ENCODE data around the gene SNX9. TPM values are rescaled to one million over a fixed set of nuclear protein-coding genes. Genes with fewer than 3 reads are reported as not detected.
"Not testable (repeated sequence)": the region's sequence is repeated elsewhere in the genome, so short reads cannot be mapped to it uniquely, and the experiment has no call there.

SNX9 gene
- total RNA-seq, 1 experiment from 2014 or later = 16.6 TPM

DNA sequence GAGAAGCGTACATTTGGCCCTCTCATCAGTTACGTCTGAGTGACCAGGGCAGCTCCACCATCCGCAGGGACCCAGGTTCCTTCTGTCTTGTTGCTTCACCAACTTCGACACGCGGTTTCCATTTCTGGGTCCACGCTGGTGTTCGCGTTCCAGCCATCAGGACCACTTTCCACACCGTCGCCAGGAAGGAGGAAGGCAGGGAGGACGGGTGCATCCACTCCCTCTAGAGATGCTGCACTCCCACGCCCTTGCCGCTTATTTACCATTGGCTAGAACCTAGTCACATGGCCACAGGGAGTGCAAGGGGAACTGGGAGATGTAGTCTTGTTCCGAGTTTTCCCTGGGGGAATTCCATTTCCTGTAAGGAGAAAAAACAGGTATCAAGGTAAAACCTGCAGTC, 33.2 kb upstream of the SNX9 start:
- DNase-seq = no peak
- no peak overlapping the region for H3K4me3 Mint-ChIP-seq (ENCODE audit: low read depth, unreplicated experiment)
- no peak overlapping the region for H3K27ac Mint-ChIP-seq (ENCODE audit: unreplicated experiment)
- H3K36me3 Mint-ChIP-seq (ENCODE audit: insufficient read depth, unreplicated experiment) = no peaks in the 10 kb centered on the region
- H3K4me1 Mint-ChIP-seq (ENCODE audit: low read depth, unreplicated experiment) = no peaks in the 10 kb centered on the region
- intact Hi-C loops (cut with micrococcal nuclease; ENCODE audit: unreplicated experiment) = loop anchor here (5.0 kb wide), 1 partner anchor 238 kb away; no protein-coding TSS in a partner anchor
- CTCF ChIA-PET = no interaction called here
- no peaks in the 10 kb centered on the region for H3K27me3 Mint-ChIP-seq (ENCODE audit: unreplicated experiment)
- BruUV-seq (replicated peaks) = no TSS peak
- TF ChIP-seq, protein P1, sequence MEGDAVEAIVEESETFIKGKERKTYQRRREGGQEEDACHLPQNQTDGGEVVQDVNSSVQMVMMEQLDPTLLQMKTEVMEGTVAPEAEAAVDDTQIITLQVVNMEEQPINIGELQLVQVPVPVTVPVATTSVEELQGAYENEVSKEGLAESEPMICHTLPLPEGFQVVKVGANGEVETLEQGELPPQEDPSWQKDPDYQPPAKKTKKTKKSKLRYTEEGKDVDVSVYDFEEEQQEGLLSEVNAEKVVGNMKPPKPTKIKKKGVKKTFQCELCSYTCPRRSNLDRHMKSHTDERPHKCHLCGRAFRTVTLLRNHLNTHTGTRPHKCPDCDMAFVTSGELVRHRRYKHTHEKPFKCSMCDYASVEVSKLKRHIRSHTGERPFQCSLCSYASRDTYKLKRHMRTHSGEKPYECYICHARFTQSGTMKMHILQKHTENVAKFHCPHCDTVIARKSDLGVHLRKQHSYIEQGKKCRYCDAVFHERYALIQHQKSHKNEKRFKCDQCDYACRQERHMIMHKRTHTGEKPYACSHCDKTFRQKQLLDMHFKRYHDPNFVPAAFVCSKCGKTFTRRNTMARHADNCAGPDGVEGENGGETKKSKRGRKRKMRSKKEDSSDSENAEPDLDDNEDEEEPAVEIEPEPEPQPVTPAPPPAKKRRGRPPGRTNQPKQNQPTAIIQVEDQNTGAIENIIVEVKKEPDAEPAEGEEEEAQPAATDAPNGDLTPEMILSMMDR (IDR thresholded peaks at IDR 0.05; ENCODE audit: unreplicated experiment) = no peak
- H3K9me3 Mint-ChIP-seq (ENCODE audit: low read depth, unreplicated experiment) = no peaks in the 10 kb centered on the region

DNA sequence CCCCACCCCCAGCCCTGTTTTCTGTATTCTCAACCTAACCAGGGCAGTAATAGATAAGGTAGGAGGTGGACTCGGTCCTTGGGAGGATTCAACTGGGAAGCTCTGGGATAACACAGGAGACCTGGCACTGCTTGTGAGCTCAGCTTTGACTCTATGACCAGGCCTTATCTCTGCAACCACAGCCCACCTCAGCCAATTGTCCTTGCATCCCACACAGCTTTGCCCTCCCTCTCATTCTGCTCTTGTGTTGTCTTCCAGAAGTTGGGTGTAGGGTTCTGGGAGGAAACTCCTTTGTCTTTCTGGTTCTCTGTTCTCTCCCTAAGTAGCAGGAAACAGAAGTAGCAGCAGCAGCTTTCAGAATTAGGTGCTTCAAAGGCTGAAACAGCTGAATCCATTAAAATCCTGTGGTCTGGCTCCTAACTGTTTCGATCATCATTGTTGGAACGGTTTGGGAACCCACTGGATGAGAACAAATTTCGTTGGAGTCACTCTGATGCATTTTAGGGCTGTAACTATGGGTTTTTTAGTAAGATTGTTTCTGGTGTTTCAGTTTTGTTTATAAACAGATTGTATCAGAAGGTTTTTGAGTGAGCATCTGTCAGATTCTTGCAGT, 32.4 kb upstream of the SNX9 start:
- Mint-ChIP-seq H3K27me3 (ENCODE audit: unreplicated experiment) (no peaks in the 10 kb centered on the region), H3K27ac (ENCODE audit: unreplicated experiment) (no peak overlapping the region), H3K36me3 (ENCODE audit: insufficient read depth, unreplicated experiment) (no peaks in the 10 kb centered on the region), H3K4me1 (ENCODE audit: low read depth, unreplicated experiment) (no peaks in the 10 kb centered on the region), H3K9me3 (ENCODE audit: low read depth, unreplicated experiment) (no peaks in the 10 kb centered on the region), H3K4me3 (ENCODE audit: low read depth, unreplicated experiment) (no peak overlapping the region)
- BruUV-seq (replicated peaks) = no TSS peak
- TF ChIP-seq, protein P1 (IDR thresholded peaks at IDR 0.05; ENCODE audit: unreplicated experiment) = no peak
- CTCF ChIA-PET = no interaction called here
- DNase-seq = no peak
- intact Hi-C loops (cut with micrococcal nuclease; ENCODE audit: unreplicated experiment) = no loop called here

DNA sequence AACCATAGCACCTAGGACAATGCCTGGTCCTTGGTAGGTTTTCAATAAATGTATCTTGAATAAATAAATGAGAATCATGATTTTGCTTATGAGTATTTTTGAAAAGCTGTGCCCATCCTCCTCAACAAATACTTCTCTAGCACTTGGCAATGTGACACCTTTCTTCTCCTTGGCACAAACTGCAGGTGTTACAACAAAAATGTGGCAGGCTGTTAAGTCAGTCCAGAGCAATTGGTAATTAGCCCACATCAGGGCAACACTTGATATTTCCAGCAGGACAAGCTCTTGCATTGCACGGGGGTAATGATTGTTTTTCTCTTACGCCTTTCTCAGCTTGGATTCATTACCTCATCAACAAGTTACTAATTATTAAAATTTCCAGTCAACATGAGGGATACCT, 31.6 kb upstream of the SNX9 start:
- no peaks in the 10 kb centered on the region for H3K36me3 Mint-ChIP-seq (ENCODE audit: insufficient read depth, unreplicated experiment)
- BruUV-seq (replicated peaks) = no TSS peak

DNA sequence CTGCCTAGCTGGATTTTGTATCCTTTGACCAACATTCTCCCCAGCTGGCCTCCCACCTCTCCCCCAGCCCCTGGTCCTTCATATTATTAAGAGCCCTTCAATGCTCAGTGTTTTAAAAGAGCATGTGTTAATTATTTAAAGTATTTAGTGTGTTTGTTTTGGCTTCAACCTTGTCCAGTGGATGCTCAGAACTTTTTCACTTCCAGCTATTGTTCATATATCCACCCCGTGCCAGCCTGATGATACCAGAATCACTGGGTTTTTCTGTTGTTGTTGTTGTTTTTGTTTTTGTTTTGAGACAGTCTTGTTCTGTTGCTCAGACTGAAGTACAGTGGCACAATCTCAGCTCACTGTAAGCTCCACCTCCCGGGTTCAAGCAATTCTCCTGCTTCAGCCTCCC, 30.4 kb upstream of the SNX9 start:
- no peaks in the 10 kb centered on the region for H3K9me3 Mint-ChIP-seq (ENCODE audit: low read depth, unreplicated experiment)
- no peaks in the 10 kb centered on the region for H3K36me3 Mint-ChIP-seq (ENCODE audit: insufficient read depth, unreplicated experiment)
- TF ChIP-seq, protein P1 (IDR thresholded peaks at IDR 0.05; ENCODE audit: unreplicated experiment) = no peak
- intact Hi-C loops (cut with micrococcal nuclease; ENCODE audit: unreplicated experiment) = no loop called here
- DNase-seq = no peak
- no TSS peak for BruUV-seq (replicated peaks)
- H3K27ac Mint-ChIP-seq (ENCODE audit: unreplicated experiment) = no peak overlapping the region
- H3K4me3 Mint-ChIP-seq (ENCODE audit: low read depth, unreplicated experiment) = no peak overlapping the region
- CTCF ChIA-PET = no interaction called here
- no peaks in the 10 kb centered on the region for H3K4me1 Mint-ChIP-seq (ENCODE audit: low read depth, unreplicated experiment)
- H3K27me3 Mint-ChIP-seq (ENCODE audit: unreplicated experiment) = no peaks in the 10 kb centered on the region

More for the DNA sequence above, 31.6 kb upstream of the SNX9 start:
- Mint-ChIP-seq H3K9me3 (ENCODE audit: low read depth, unreplicated experiment) (no peaks in the 10 kb centered on the region), H3K4me1 (ENCODE audit: low read depth, unreplicated experiment) (no peaks in the 10 kb centered on the region), H3K4me3 (ENCODE audit: low read depth, unreplicated experiment) (no peak overlapping the region), H3K27ac (ENCODE audit: unreplicated experiment) (no peak overlapping the region), H3K27me3 (ENCODE audit: unreplicated experiment) (no peaks in the 10 kb centered on the region)
- TF ChIP-seq, protein P1 (IDR thresholded peaks at IDR 0.05; ENCODE audit: unreplicated experiment) = no peak
- CTCF ChIA-PET = interaction anchor here (0.8 kb wide), 1 partner anchor 21 kb away, joined by 4 read pairs; no protein-coding TSS in a partner anchor
- no peak for DNase-seq
- intact Hi-C loops (cut with micrococcal nuclease; ENCODE audit: unreplicated experiment) = no loop called here

DNA sequence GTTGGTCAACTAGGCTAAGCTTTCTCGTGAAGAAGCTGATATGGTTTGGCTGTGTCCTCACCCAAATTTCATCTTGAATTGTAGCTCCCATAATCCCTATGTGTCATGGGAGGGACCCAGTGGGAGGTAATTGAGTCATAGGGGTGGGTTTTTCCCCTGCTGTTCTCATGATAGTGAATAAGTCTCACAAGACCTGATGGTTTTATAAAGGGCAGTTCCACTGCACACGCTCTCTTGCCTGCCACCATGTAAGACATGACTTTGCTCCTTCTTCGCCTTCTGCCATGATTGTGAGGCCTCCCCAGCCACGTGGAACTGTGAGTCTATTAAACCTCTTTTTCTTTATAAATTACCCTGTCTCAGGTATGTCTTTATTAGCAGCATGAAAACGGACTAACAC, 29.0 kb upstream of the SNX9 start:
- H3K27me3 Mint-ChIP-seq (ENCODE audit: unreplicated experiment); H3K36me3 Mint-ChIP-seq (ENCODE audit: insufficient read depth, unreplicated experiment); H3K9me3 Mint-ChIP-seq (ENCODE audit: low read depth, unreplicated experiment); intact Hi-C loops (cut with micrococcal nuclease; ENCODE audit: unreplicated experiment); H3K4me3 Mint-ChIP-seq (ENCODE audit: low read depth, unreplicated experiment); BruUV-seq (replicated peaks); H3K4me1 Mint-ChIP-seq (ENCODE audit: low read depth, unreplicated experiment); DNase-seq; H3K27ac Mint-ChIP-seq (ENCODE audit: unreplicated experiment); CTCF ChIA-PET: not testable (repeated sequence)
